Measurements from ENCODE around the gene WWC1. TPM values are rescaled to one million over a fixed set of nuclear protein-coding genes. Genes with fewer than 3 reads are reported as not detected.

WWC1 gene
- total and polyA plus RNA-seq, 10 of the 15 experiments (the other 5 are each of a cell fraction or from before 2014, with no cell fraction given), result 0.50 to 7.8 (median 2.5) TPM

GRCh38 chr5:168357876-168358275 is 66.4 kb downstream of the WWC1 start:
- WGBS (ENCODE audit: insufficient coverage, insufficient replicate concordance, low lambda C conversion rate, missing lambda C conversion rate), result 20% methylated on average over 3 of the region's 3 CpGs
- Histone ChIP-seq H3K4me2 (ENCODE audit: control insufficient read depth, insufficient read depth) (no peak overlapping the region), H2AFZ (ENCODE audit: control insufficient read depth, low read depth, low read length) (no peak overlapping the region), H3K4me3 (no peak overlapping the region), H3K36me3 (ENCODE audit: control insufficient read depth in 2 of 2, insufficient read depth in 2 of 2, low read length in 1 of 2) (no peaks in the 10 kb centered on the region), H3K9me3 (replicated peaks; ENCODE audit: control insufficient read depth, insufficient read depth, low read length) (no peaks in the 10 kb centered on the region), H3K4me1 (ENCODE audit: control insufficient read depth, insufficient read depth, low read length) (no peaks in the 10 kb centered on the region), H3K9ac (ENCODE audit: control insufficient read depth, insufficient read depth, low read length) (no peak overlapping the region), H4K20me1 (ENCODE audit: control insufficient read depth, insufficient read depth) (no peaks in the 10 kb centered on the region), H3K79me2 (ENCODE audit: control insufficient read depth, insufficient read depth, low read length) (no peaks in the 10 kb centered on the region), H3K27ac (ENCODE audit: control insufficient read depth, insufficient read depth) (no peak overlapping the region), H3K27me3 (replicated peaks in 1 of 2; ENCODE audit: control insufficient read depth in 2 of 2, insufficient read depth in 2 of 2, low read length in 1 of 2) (no peaks in the 10 kb centered on the region; a peak in 1 of 4 replicates)
- SMC1A ChIA-PET (ENCODE audit: uncharacterized antibody, unreplicated experiment), result interaction anchor here (1.0 to 1.2 kb wide), 2 partner anchors 8 to 10 kb away, joined by 3 read pairs; no protein-coding TSS in a partner anchor
- FAIRE-seq (no peak), ATAC-seq (no peak), DNase-seq (ENCODE audit: low read depth, low spot score) (no peak)
- TF ChIP-seq ETV6 (conservative IDR thresholded peaks at IDR 0.05 in 1 of 2, IDR thresholded peaks at IDR 0.05 in 1 of 2; ENCODE audit: borderline replicate concordance in 1 of 2, low read depth in 1 of 2), result no peak
- TF ChIP-seq TCF12 (IDR thresholded peaks at IDR 0.05; ENCODE audit: low read depth, low read length), result no peak
- TF ChIP-seq NFXL1 (IDR thresholded peaks at IDR 0.05; ENCODE audit: borderline replicate concordance), result no peak
- no peak for TF ChIP-seq RELA (IDR thresholded peaks at IDR 0.05; ENCODE audit: borderline replicate concordance, partially characterized antibody)
- no peak for TF ChIP-seq YY1 (IDR thresholded peaks at IDR 0.05; ENCODE audit: low read depth, low read length)
- TF ChIP-seq, protein P1, sequence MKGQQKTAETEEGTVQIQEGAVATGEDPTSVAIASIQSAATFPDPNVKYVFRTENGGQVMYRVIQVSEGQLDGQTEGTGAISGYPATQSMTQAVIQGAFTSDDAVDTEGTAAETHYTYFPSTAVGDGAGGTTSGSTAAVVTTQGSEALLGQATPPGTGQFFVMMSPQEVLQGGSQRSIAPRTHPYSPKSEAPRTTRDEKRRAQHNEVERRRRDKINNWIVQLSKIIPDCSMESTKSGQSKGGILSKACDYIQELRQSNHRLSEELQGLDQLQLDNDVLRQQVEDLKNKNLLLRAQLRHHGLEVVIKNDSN (IDR thresholded peaks at IDR 0.05; ENCODE audit: borderline replicate concordance, extremely low read length, insufficient read depth, low read depth, low read length), result no peak
- no peak for TF ChIP-seq ZNF274 (IDR thresholded peaks at IDR 0.05; ENCODE audit: insufficient read depth, insufficient read length)
- TF ChIP-seq CEBPZ (IDR thresholded peaks at IDR 0.05; ENCODE audit: low read depth, low read length), result no peak
- TF ChIP-seq ZSCAN29 (IDR thresholded peaks at IDR 0.05), result no peak
- TF ChIP-seq FOS (IDR thresholded peaks at IDR 0.05; ENCODE audit: borderline replicate concordance, extremely low read depth, insufficient read length), result no peak
- TF ChIP-seq MXI1 (IDR thresholded peaks at IDR 0.05; ENCODE audit: low read depth, low read length), result no peak
- TF ChIP-seq TARDBP (IDR thresholded peaks at IDR 0.05; ENCODE audit: borderline replicate concordance), result no peak
- TF ChIP-seq NR2C2 (IDR thresholded peaks at IDR 0.05; ENCODE audit: borderline replicate concordance, control insufficient read depth, insufficient read length, low read depth), result no peak
- no peak for TF ChIP-seq RCOR1 (conservative IDR thresholded peaks at IDR 0.05; ENCODE audit: low read depth, low read length)
- TF ChIP-seq MYB (IDR thresholded peaks at IDR 0.05; ENCODE audit: borderline replicate concordance, low read depth, low read length), result no peak
- TF ChIP-seq ZBED1 (IDR thresholded peaks at IDR 0.05; ENCODE audit: borderline replicate concordance), result no peak
- in situ Hi-C loops (cut with MboI), result no loop called here
- RAD21 ChIA-PET (ENCODE audit: unreplicated experiment), result no interaction called here
- POLR2A ChIA-PET, result no interaction called here
- no TSS peak for BruUV-seq (replicated peaks)
- CTCF ChIA-PET, result no interaction called here
- intact Hi-C loops (cut with micrococcal nuclease; ENCODE audit: unreplicated experiment), result no loop called here
